Liver (tissue), 9 donors: ENCODE data around the gene RANBP1. TPM values are rescaled to one million over a fixed set of nuclear protein-coding genes. Genes with fewer than 3 reads are reported as not detected.

Experiments used
- DNase-seq: peaks from one replicate; pipeline ENCODE4 v3.0.0-alpha.2; 2017; ENCODE audit warnings: low spot score
- H3K27ac ChIP-seq, 2 donors: one replicate each; pipeline ENCODE4 v1.7.0; 2013; ENCODE audit warnings: inconsistent platforms in 2 of 2, low read length in 2 of 2, control low read depth in 1 of 2, low read depth in 1 of 2, mild to moderate bottlenecking in 1 of 2
- H3K27me3 ChIP-seq, 4 donors: one replicate each; pipeline versions ENCODE4 v1.6.1 to v1.7.0; 2013; ENCODE audit warnings: low read length in 3 of 4, inconsistent platforms in 1 of 4, mild to moderate bottlenecking in 1 of 4, moderate library complexity in 1 of 4; ENCODE audit not compliant: control insufficient read depth in 4 of 4, insufficient read depth in 4 of 4
- H3K36me3 ChIP-seq, 4 donors: one replicate each; pipeline versions ENCODE4 v1.6.1 to v1.7.0; 2013; ENCODE audit warnings: low read length in 3 of 4, mild to moderate bottlenecking in 3 of 4, low read depth in 1 of 4, moderate library complexity in 1 of 4; ENCODE audit not compliant: control insufficient read depth in 4 of 4, insufficient read depth in 3 of 4
- H3K4me1 ChIP-seq, 4 donors: one replicate each; pipeline versions ENCODE4 v1.6.1 to v1.7.0; 2013; ENCODE audit warnings: low read length in 3 of 4, mild to moderate bottlenecking in 3 of 4, moderate library complexity in 1 of 4; ENCODE audit not compliant: control insufficient read depth in 4 of 4, insufficient read depth in 4 of 4
- H3K4me3 ChIP-seq, 3 donors: one replicate each; pipeline versions ENCODE4 v1.6.1 to v1.7.0; 2013; ENCODE audit warnings: low read length in 3 of 3, control low read depth in 1 of 3, low read depth in 1 of 3, mild to moderate bottlenecking in 1 of 3
- H3K9ac ChIP-seq, 2 donors: one replicate each; pipeline ENCODE4 v1.7.0; 2013; ENCODE audit warnings: low read length in 2 of 2, mild to moderate bottlenecking in 2 of 2, moderate library complexity in 2 of 2, control low read depth in 1 of 2, low read depth in 1 of 2
- H3K9me3 ChIP-seq, 4 donors: one replicate each; pipeline versions ENCODE4 v1.6.1 to v1.7.0; 2013; ENCODE audit warnings: low read length in 3 of 4; ENCODE audit not compliant: control insufficient read depth in 4 of 4
- EGR1 ChIP-seq, 2 donors: IDR thresholded peaks; 2 replicates each; pipeline ENCODE4 v1.6.1; 2016 to 2018; ENCODE audit warnings: antibody characterized with exemption in 2 of 2, low read depth in 2 of 2
- FOXA2 ChIP-seq: IDR thresholded peaks from 2 replicates; pipeline ENCODE4 v1.6.1; 2016; ENCODE audit warnings: antibody characterized with exemption
- HNF4A ChIP-seq, 2 donors: conservative IDR thresholded peaks; 2 replicates each; pipeline ENCODE4 v1.6.1; 2016; ENCODE audit warnings: antibody characterized with exemption in 2 of 2, mild to moderate bottlenecking in 2 of 2
- HNF4G ChIP-seq: IDR thresholded peaks from 2 replicates; pipeline ENCODE4 v1.6.1; 2016; ENCODE audit warnings: antibody characterized with exemption
- JUND ChIP-seq, 2 donors: IDR thresholded peaks; 2 replicates each; pipeline ENCODE4 v1.6.1; 2016; ENCODE audit warnings: antibody characterized with exemption in 2 of 2
- NR2F2 ChIP-seq: IDR thresholded peaks from 2 replicates; pipeline ENCODE4 v1.6.1; 2016; ENCODE audit warnings: antibody characterized with exemption
- RAD21 ChIP-seq, 2 donors: IDR thresholded peaks; 2 replicates each; pipeline ENCODE4 v1.6.1; 2016; ENCODE audit warnings: antibody characterized with exemption in 2 of 2, mild to moderate bottlenecking in 2 of 2
- RXRA ChIP-seq, 2 donors: IDR thresholded peaks; 2 replicates each; pipeline ENCODE4 v1.6.1; 2017 to 2018; ENCODE audit warnings: antibody characterized with exemption in 2 of 2, mild to moderate bottlenecking in 1 of 2
- SP1 ChIP-seq: IDR thresholded peaks from 2 replicates; pipeline ENCODE4 v1.6.1; 2018; ENCODE audit warnings: antibody characterized with exemption, mild to moderate bottlenecking
- YY1 ChIP-seq: IDR thresholded peaks from 2 replicates; pipeline ENCODE4 v1.6.1; 2016; ENCODE audit warnings: antibody characterized with exemption, mild to moderate bottlenecking
- ZBTB33 ChIP-seq: IDR thresholded peaks from 2 replicates; pipeline ENCODE4 v1.6.1; 2016; ENCODE audit warnings: antibody characterized with exemption
- WGBS: extraction: QIAGEN DNeasy Blood & Tissue Kit; methylation state at CpG from one replicate; pipeline ENCODE4 v1.1.7; 2013; 5-methylcytosine and 5-hydroxymethylcytosine counted together
- polyA plus RNA-seq, 2 donors: library from polyadenylated mRNA; stranded (reverse) in 1 of 2; unstranded in 1 of 2; fragments of 200-250 nt in 1 of 2; fragments of >200 nt in 1 of 2; fragmentation: Nextera tagmentation in 1 of 2; extraction: Ambion mirVana in 1 of 2; gene quantifications; one replicate each; pipeline versions ENCODE4 v1.2.1 to v1.2.3, GENCODE V29; 2013 to 2015
- total RNA-seq, 2 donors: library from RNA; depleted of rRNA; stranded (reverse); fragments of >200 nt; gene quantifications; one replicate each; pipeline ENCODE4 v1.2.3, GENCODE V29; 2014
- TF ChIP-seq, protein P1 (sequence below): fragments of 150-350 bp; IDR thresholded peaks from 2 replicates; pipeline ENCODE4 v1.5.1; 2017; ENCODE audit warnings: improper control_type of control experiment, low read depth, low read length; ENCODE audit not compliant: missing input control
- donor health status: healthy.
- donor health status: healthy.
- donor health status: healthy.
- donor health status: healthy.
- donor health status: healthy.

Gene RANBP1
- total and polyA plus RNA-seq, 4 donors: 62.3 to 102 (median 87.8) TPM

DNA sequence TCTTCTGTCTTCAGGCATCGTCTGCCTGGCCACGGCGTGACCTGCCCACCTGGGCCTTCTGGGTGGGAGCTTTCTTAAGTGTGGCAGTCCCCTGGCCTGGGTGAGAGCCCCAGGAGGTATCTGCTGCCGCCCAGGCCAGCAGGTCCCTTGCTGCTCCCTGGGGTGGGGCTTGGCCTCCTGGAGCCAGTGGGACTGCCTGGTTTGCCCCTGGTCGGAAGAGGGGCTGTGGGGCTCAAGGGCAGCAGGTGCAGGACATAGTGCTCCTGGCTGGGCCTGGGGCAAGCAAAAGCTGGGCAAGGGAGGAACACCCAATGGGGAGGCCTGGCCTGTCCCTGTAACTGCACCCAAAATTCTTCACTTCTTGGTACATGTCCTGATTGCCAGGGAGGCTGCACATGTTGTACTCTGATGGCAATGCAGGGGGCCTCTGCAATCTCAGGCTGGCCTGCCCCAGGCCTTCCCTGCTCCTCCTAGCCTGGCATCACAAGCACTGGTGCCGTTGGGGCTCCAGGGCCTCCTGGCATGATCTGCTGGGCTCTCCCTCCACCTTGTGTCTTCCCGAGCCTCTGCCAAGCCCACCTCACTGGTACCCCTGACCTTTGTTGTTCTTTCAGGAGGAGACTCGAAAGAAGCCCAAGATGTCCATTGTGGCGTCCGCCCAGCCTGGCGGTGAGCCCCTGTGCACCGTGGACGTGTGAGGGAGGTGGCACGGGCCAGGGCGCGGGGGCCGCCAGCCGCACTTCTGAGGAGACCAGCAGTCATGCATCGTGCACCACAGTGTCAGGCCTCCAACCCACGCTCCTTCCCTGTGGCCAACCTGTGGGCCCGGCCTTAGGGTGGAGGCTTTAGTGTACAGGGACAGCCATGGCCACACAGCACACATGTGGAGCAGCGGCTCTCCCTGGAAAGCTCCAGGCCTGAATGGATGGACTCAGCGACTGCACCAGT is 6.2 kb upstream of the RANBP1 start:
- no peak for TF ChIP-seq ZBTB33
- no peak for DNase-seq

DNA sequence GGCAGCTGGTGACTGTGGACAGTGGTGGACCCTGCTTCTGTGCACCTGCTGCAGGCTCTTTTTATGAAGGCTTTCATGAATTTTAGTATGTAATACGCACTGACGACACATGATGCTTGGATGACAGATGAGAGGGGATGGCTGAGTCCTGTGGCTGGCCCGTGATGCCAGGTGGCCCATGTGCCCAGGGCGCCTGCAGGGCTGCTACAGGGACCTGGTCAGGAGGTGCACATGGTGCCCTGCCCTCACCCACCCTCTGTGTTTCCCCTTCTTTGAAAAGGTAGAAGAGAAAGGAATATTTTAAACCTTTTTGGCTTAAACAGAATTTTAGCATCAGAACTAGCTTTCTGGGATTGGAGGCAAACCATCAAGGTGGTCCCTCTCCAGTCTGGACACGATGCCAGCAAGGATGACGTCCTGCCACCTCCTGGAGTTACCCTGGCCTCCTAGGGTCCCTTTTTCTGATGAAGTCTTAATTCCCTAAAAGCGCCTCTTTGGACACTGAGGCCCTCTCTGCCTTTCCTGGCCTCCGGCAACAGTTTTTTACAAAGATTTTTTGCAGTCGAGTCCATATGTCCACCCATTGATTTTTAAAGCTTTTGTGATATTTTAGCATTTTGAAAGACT is 5.4 kb upstream of the RANBP1 start:
- 93% methylated on average over 9 of the region's 9 CpGs for WGBS
- peaks cover 35 to 88% (median 54%) of the 10 kb centered on the region in 4 donors for H3K36me3 ChIP-seq
- no peaks in the 10 kb centered on the region for H3K27me3 ChIP-seq
- H3K27ac ChIP-seq: peak overlapping the region in 1 of 2 donors; percentile 47
- TF ChIP-seq RXRA (IDR thresholded peaks at IDR 0.05): no peak
- TF ChIP-seq FOXA2: no peak
- TF ChIP-seq SP1: no peak
- no peak for TF ChIP-seq EGR1 (IDR thresholded peaks at IDR 0.05; ENCODE audit: low read depth in 2 of 2)
- no peak overlapping the region for H3K9ac ChIP-seq
- H3K9me3 ChIP-seq: no peaks in the 10 kb centered on the region
- no peak for DNase-seq
- H3K4me3 ChIP-seq: no peak overlapping the region
- peaks cover 0 to 24% (median 8%) of the 10 kb centered on the region in 4 donors for H3K4me1 ChIP-seq

More for the DNA sequence above, 6.2 kb upstream of the RANBP1 start:
- H3K9ac ChIP-seq: no peak overlapping the region
- H3K4me1 ChIP-seq: peaks cover 0 to 24% (median 11%) of the 10 kb centered on the region in 4 donors
- WGBS: 91% methylated on average over 23 of the region's 23 CpGs
- H3K27me3 ChIP-seq: no peaks in the 10 kb centered on the region
- no peak overlapping the region for H3K4me3 ChIP-seq
- H3K9me3 ChIP-seq: no peaks in the 10 kb centered on the region
- H3K36me3 ChIP-seq: peaks cover 31 to 83% (median 56%) of the 10 kb centered on the region in 4 donors
- H3K27ac ChIP-seq: no peak overlapping the region

DNA sequence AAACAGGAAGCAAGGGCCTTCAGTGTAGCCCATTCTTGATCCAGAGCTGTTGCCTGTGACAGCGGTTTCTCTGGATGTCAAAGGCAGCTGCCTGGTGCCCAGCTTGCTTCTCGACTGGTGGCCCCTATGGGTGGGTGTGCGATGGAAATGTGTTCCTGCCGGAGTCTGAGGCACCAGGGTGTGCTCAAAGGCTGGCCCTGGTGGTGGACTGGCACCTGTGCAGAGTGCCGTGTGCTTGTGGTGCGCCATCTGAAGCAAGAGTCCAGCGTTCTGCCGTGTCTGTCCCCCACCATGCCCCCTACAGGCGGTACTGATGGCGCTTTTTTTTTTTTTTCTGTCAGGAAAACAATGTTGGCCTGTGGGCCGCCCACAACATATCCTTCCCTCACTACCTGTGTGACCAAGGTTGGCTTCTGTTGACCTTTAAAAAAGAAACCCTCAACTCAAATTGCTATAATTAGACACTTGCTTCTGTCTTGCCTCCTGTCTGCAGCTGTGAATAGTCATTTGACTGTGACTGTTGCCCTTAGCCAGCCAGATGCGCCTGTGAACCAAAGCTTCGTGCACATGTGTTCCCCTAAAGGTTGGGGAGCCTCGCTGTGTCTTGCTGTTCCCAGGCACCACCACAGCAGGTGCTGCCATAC is 4.7 kb upstream of the RANBP1 start:
- Histone ChIP-seq H3K27me3 (no peaks in the 10 kb centered on the region), H3K27ac (peak overlapping the region in 1 of 2 donors; percentile 47), H3K9me3 (no peaks in the 10 kb centered on the region), H3K4me1 (peaks cover 6 to 26% (median 13%) of the 10 kb centered on the region in 4 donors), H3K9ac (no peak overlapping the region), H3K36me3 (peaks cover 34 to 82% (median 52%) of the 10 kb centered on the region in 4 donors), H3K4me3 (no peak overlapping the region)
- TF ChIP-seq NR2F2 (no peak), HNF4A (conservative IDR thresholded peaks at IDR 0.05) (peak in 1 of 2 donors; percentile 22), RAD21 (IDR thresholded peaks at IDR 0.05) (peak in 1 of 2 donors; percentile 52), YY1 (no peak), JUND (IDR thresholded peaks at IDR 0.05) (no peak), HNF4G (no peak)
- TF ChIP-seq, protein P1, sequence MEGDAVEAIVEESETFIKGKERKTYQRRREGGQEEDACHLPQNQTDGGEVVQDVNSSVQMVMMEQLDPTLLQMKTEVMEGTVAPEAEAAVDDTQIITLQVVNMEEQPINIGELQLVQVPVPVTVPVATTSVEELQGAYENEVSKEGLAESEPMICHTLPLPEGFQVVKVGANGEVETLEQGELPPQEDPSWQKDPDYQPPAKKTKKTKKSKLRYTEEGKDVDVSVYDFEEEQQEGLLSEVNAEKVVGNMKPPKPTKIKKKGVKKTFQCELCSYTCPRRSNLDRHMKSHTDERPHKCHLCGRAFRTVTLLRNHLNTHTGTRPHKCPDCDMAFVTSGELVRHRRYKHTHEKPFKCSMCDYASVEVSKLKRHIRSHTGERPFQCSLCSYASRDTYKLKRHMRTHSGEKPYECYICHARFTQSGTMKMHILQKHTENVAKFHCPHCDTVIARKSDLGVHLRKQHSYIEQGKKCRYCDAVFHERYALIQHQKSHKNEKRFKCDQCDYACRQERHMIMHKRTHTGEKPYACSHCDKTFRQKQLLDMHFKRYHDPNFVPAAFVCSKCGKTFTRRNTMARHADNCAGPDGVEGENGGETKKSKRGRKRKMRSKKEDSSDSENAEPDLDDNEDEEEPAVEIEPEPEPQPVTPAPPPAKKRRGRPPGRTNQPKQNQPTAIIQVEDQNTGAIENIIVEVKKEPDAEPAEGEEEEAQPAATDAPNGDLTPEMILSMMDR: peak; percentile 33
- no peak for DNase-seq
- WGBS: 66% methylated on average over 14 of the region's 14 CpGs
